ENCODE measurements around the gene INO80.

The INO80 gene

DNA sequence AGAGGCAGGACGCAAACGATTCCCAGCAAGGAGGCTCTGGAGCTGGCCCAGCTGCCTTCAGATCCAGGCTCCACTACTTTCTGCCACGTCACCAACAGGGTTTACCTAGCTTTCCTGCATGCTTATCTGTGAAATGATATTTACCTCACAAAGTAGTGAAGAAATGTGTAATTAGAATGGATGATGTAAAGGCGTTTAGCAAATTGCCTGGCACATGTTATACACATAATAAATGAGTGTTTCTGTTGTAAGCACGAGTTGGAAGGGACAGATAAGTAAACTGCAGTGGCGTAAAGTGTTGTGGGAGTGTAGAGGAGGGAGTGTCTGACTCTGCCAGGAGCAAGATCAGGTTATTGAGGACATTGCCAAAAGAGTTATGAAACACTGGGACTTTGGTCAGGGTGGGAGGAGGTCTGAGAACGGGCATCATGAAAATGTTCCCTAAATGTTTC lies 166.3 kb downstream of the INO80 start:
- TF ChIP-seq EZH2 (IDR thresholded peaks at IDR 0.05; ENCODE audit: borderline replicate concordance, low read length): no peak
- TF ChIP-seq, protein P1, sequence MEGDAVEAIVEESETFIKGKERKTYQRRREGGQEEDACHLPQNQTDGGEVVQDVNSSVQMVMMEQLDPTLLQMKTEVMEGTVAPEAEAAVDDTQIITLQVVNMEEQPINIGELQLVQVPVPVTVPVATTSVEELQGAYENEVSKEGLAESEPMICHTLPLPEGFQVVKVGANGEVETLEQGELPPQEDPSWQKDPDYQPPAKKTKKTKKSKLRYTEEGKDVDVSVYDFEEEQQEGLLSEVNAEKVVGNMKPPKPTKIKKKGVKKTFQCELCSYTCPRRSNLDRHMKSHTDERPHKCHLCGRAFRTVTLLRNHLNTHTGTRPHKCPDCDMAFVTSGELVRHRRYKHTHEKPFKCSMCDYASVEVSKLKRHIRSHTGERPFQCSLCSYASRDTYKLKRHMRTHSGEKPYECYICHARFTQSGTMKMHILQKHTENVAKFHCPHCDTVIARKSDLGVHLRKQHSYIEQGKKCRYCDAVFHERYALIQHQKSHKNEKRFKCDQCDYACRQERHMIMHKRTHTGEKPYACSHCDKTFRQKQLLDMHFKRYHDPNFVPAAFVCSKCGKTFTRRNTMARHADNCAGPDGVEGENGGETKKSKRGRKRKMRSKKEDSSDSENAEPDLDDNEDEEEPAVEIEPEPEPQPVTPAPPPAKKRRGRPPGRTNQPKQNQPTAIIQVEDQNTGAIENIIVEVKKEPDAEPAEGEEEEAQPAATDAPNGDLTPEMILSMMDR (IDR thresholded peaks at IDR 0.05; ENCODE audit: low read length): no peak
- Histone ChIP-seq H3K9me2 (ENCODE audit: low read depth, low read length) (no peaks in the 10 kb centered on the region), H3K36me3 (ENCODE audit: insufficient read depth, low read length) (no peaks in the 10 kb centered on the region), H3K4me1 (ENCODE audit: insufficient read depth, low read length, severe bottlenecking) (peaks cover 20% of the 10 kb centered on the region), H2AFZ (ENCODE audit: low read length) (no peak overlapping the region), H3K27me3 (ENCODE audit: insufficient read depth, low read length) (no peaks in the 10 kb centered on the region), H3F3A (ENCODE audit: insufficient read depth, low read length) (no peaks in the 10 kb centered on the region), H4K20me1 (ENCODE audit: insufficient read depth, low read length) (no peaks in the 10 kb centered on the region), H3K27ac (ENCODE audit: low read depth, low read length, poor library complexity, severe bottlenecking) (no peak overlapping the region), H3K79me2 (ENCODE audit: insufficient read depth, low read length) (no peaks in the 10 kb centered on the region), H3K9ac (ENCODE audit: low read length) (no peak overlapping the region), H3K4me3 (ENCODE audit: low read depth, low read length, poor library complexity, severe bottlenecking) (no peak overlapping the region), H3K4me2 (ENCODE audit: low read length) (no peak overlapping the region), H3K9me3 (ENCODE audit: low read length) (no peaks in the 10 kb centered on the region)

DNA sequence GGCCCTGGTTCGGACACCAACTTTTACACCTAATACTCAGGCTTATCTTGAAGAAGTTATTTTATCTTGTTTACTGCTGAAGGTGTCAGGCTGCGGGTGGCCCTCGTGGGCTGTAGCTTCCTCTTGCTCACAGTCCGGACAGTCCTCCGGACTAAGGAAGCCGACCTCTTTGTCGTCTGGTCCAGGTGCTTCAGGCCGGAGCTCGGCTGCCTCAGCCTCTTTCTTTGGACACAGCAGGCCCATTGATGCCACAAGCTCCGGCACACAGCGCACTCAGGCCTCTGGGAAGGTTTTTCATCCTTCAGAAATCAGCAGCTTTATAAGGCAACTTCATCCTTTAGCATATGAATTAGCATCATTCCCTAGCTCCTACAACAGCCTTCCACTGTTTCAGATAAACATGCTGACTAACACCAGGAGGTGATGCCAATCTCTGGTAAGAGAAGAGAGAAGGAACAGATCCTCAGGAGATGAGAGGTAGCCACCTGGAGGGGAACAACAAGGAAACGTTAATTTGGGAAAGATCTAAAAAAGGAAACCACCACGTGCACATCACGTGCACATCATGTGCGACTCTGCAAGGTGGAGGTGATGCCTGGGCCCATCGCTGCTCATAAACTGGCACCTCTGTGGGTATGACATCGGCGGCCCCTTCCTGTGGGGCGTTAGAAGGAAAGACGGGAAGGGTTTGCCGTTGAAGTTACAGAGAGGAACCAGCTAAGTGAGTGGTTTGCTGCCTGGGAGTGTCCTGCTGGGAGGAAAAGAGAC lies 167.2 kb downstream of the INO80 start:
- TF ChIP-seq EZH2 (IDR thresholded peaks at IDR 0.05; ENCODE audit: borderline replicate concordance, low read length): no peak
- TF ChIP-seq, protein P1 (IDR thresholded peaks at IDR 0.05; ENCODE audit: low read length): no peak

DNA sequence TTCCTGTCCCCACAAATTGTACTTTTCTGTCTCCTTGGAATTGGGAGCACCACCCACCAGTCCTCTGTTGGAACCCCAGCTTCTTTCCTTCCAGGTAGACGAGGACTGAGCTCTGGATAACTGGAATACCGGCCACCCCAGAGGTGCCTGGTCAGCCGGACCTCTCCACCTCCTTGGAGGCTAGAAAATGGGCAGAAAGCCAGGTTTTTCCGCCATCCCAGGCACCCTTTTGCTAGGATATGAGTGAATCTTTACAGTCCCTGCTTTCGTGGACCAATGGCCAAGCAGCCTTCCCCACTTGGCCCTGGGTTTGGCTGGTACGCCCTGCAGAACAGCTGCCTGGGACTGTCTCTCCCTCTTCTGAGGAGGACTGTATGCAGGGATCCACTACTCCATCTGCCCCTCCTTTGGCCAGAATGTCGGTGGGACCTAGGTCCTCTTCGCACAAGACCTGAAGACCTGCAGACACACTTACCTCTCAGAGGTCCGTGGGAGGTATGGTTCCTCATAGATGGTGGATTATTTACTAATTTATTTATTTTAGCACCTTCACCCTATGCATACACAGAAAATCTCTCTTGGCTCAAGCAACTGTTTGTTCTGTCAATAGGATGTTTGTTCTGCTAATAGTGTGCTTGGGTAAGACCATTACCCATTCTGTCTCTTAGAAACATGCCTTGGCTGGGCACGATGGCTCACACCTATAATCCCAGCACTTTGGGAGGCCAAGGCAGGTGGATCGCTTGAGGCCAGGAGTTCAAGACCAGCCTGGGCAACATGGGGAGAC lies 171.4 kb downstream of the INO80 start:
- Histone ChIP-seq H3K9ac (ENCODE audit: low read length) (no peak overlapping the region), H3K4me3 (ENCODE audit: low read depth, low read length, poor library complexity, severe bottlenecking) (no peak overlapping the region), H3K79me2 (ENCODE audit: insufficient read depth, low read length) (no peaks in the 10 kb centered on the region), H2AFZ (ENCODE audit: low read length) (no peak overlapping the region), H4K20me1 (ENCODE audit: insufficient read depth, low read length) (no peaks in the 10 kb centered on the region), H3K9me2 (ENCODE audit: low read depth, low read length) (no peaks in the 10 kb centered on the region), H3K27me3 (ENCODE audit: insufficient read depth, low read length) (0 out of 2 replicates have a peak, but pooled peaks cover 11% of the 10 kb centered on the region), H3K4me2 (ENCODE audit: low read length) (no peak overlapping the region), H3F3A (ENCODE audit: insufficient read depth, low read length) (no peaks in the 10 kb centered on the region), H3K9me3 (ENCODE audit: low read length) (no peaks in the 10 kb centered on the region), H3K36me3 (ENCODE audit: insufficient read depth, low read length) (no peaks in the 10 kb centered on the region), H3K27ac (ENCODE audit: low read depth, low read length, poor library complexity, severe bottlenecking) (no peak overlapping the region), H3K4me1 (ENCODE audit: insufficient read depth, low read length, severe bottlenecking) (peaks cover 12% of the 10 kb centered on the region)
- no peak for TF ChIP-seq EZH2 (IDR thresholded peaks at IDR 0.05; ENCODE audit: borderline replicate concordance, low read length)
- TF ChIP-seq, protein P1 (IDR thresholded peaks at IDR 0.05; ENCODE audit: low read length): no peak

More for the DNA sequence above, 167.2 kb downstream of the INO80 start:
- Histone ChIP-seq H3K27me3 (ENCODE audit: insufficient read depth, low read length) (0 out of 2 replicates have a peak, but pooled peaks cover under 1% of the 10 kb centered on the region), H3K36me3 (ENCODE audit: insufficient read depth, low read length) (no peaks in the 10 kb centered on the region), H3K9ac (ENCODE audit: low read length) (no peak overlapping the region), H3F3A (ENCODE audit: insufficient read depth, low read length) (no peaks in the 10 kb centered on the region), H3K79me2 (ENCODE audit: insufficient read depth, low read length) (no peaks in the 10 kb centered on the region), H2AFZ (ENCODE audit: low read length) (no peak overlapping the region), H3K4me1 (ENCODE audit: insufficient read depth, low read length, severe bottlenecking) (peaks cover 15% of the 10 kb centered on the region), H3K4me3 (ENCODE audit: low read depth, low read length, poor library complexity, severe bottlenecking) (no peak overlapping the region), H3K9me2 (ENCODE audit: low read depth, low read length) (no peaks in the 10 kb centered on the region), H3K9me3 (ENCODE audit: low read length) (no peaks in the 10 kb centered on the region), H4K20me1 (ENCODE audit: insufficient read depth, low read length) (no peaks in the 10 kb centered on the region), H3K27ac (ENCODE audit: low read depth, low read length, poor library complexity, severe bottlenecking) (no peak overlapping the region), H3K4me2 (ENCODE audit: low read length) (no peak overlapping the region)

Measured in OCI-LY1 (cell line).